ENCODE measurements around the gene TMEM183A.
"Not testable (repeated sequence)": the region's sequence is repeated elsewhere in the genome, so short reads cannot be mapped to it uniquely, and the experiment has no call there.

TMEM183A gene

GRCh38 chr1:202987255-202987654 is 19.9 kb upstream of the TMEM183A start:
- no peak for DNase-seq (ENCODE audit: low read depth)

GRCh38 chr1:202987922-202988583 is 19.1 kb upstream of the TMEM183A start:
- no peak for DNase-seq (ENCODE audit: low read depth)

- DNase-seq (ENCODE audit: low read depth) = no peak
Observed at GRCh38 chr1:202989879-202990278, 17.3 kb upstream of the TMEM183A start.

GRCh38 chr1:202991112-202991511 is 16.1 kb upstream of the TMEM183A start:
- DNase-seq (ENCODE audit: low read depth) = no peak

GRCh38 chr1:202994756-202995155 is 12.4 kb upstream of the TMEM183A start:
- DNase-seq (ENCODE audit: low read depth) = no peak

- DNase-seq (ENCODE audit: low read depth) = peak; percentile 15
Observed at GRCh38 chr1:202998836-202999750, 8.1 kb upstream of the TMEM183A start.

- DNase-seq (ENCODE audit: low read depth) = no peak
Observed at GRCh38 chr1:203000217-203000944, 6.8 kb upstream of the TMEM183A start.

- no peak for DNase-seq (ENCODE audit: low read depth)
Observed at GRCh38 chr1:203001986-203002385, 5.2 kb upstream of the TMEM183A start.

- DNase-seq (ENCODE audit: low read depth) = no peak
Observed at GRCh38 chr1:203002951-203003350, 4.2 kb upstream of the TMEM183A start.

- not testable (repeated sequence) for DNase-seq (ENCODE audit: low read depth)
Observed at GRCh38 chr1:203005395-203006142, 1.6 kb upstream of the TMEM183A start.

GRCh38 chr1:203009185-203009584 is 2.0 kb downstream of the TMEM183A start:
- no peak for DNase-seq (ENCODE audit: low read depth)

GRCh38 chr1:203011582-203011981 is 4.4 kb downstream of the TMEM183A start:
- DNase-seq (ENCODE audit: low read depth) = no peak

- DNase-seq (ENCODE audit: low read depth) = no peak
Observed at GRCh38 chr1:203017061-203017460, 9.9 kb downstream of the TMEM183A start.

- DNase-seq (ENCODE audit: low read depth) = no peak
Observed at GRCh38 chr1:203017692-203018091, 10.5 kb downstream of the TMEM183A start.

- not testable (repeated sequence) for DNase-seq (ENCODE audit: low read depth)
Observed at GRCh38 chr1:203022855-203023254, 15.7 kb downstream of the TMEM183A start.

- no peak for DNase-seq (ENCODE audit: low read depth)
Observed at GRCh38 chr1:203025686-203026030, 18.5 kb downstream of the TMEM183A start.

- DNase-seq (ENCODE audit: low read depth) = peak; percentile 72
Observed at GRCh38 chr1:203026031-203026665, 19.0 kb downstream of the TMEM183A start, which contains the start of gene PPFIA4. Gene PPFIA4 (plus strand): TSS chr1:203026491. CDS start chr1:203039009, 12,518 bp downstream.

- DNase-seq (ENCODE audit: low read depth) = no peak
Observed at GRCh38 chr1:203026666-203027663, 19.8 kb downstream of the TMEM183A start.

GRCh38 chr1:203028067-203028783 is 21.1 kb downstream of the TMEM183A start:
- DNase-seq (ENCODE audit: low read depth) = no peak

Measured in T-helper 22 cell (primary cell).